H1 (cell line): ENCODE data around the gene PRR3.

Source experiments
- ASH2L ChIP-seq: fragments of 200-600, 300-600 bp; sonication (generic); IDR thresholded peaks from one replicate; pipeline ENCODE4 v1.7.1; 2017; ENCODE audit warnings: low read length
- CTCF ChIP-seq, 3 experiments: IDR thresholded peaks; 1 replicate in 2 of 3; 2 replicates in 1 of 3; pipeline versions ENCODE4 v1.5.1 to v1.6.1; 2011; ENCODE audit warnings: low read length in 3 of 3, mild to moderate bottlenecking in 3 of 3, inconsistent platforms in 2 of 3, low read depth in 1 of 3, moderate library complexity in 1 of 3; ENCODE audit not compliant: insufficient read depth in 1 of 3; ENCODE audit errors: control extremely low read depth in 1 of 3
- FOSL1 ChIP-seq: IDR thresholded peaks from 2 replicates; pipeline ENCODE4 v1.6.1; 2011; ENCODE audit warnings: mild to moderate bottlenecking, low read depth, low read length, moderate library complexity; ENCODE audit not compliant: insufficient read depth
- MAFK ChIP-seq: IDR thresholded peaks from 2 replicates; pipeline ENCODE4 v1.6.1; 2012; ENCODE audit warnings: low read depth, mild to moderate bottlenecking, improper control_type of control experiment, low read length
- POLR2A ChIP-seq, 2 experiments: IDR thresholded peaks; 1 replicate in 1 of 2; 2 replicates in 1 of 2; pipeline ENCODE4 v1.6.1; 2011; ENCODE audit warnings: low read depth in 2 of 2, low read length in 2 of 2, mild to moderate bottlenecking in 2 of 2; ENCODE audit errors: control extremely low read depth in 1 of 2
- SIN3A ChIP-seq, 2 experiments: IDR thresholded peaks in 1 of 2; conservative IDR thresholded peaks in 1 of 2; 2 replicates each; pipeline ENCODE4 v1.6.1; 2011 to 2012; ENCODE audit warnings: low read length in 2 of 2, improper control_type of control experiment in 1 of 2, low read depth in 1 of 2, mild to moderate bottlenecking in 1 of 2
- SIRT6 ChIP-seq: IDR thresholded peaks from one replicate; pipeline ENCODE4 v1.7.1; 2012; ENCODE audit warnings: low read length, inconsistent platforms
- SUZ12 ChIP-seq: fragments of 200-600 bp; sonication (generic); IDR thresholded peaks from 2 replicates; pipeline ENCODE4 v1.6.1; 2012; ENCODE audit warnings: mild to moderate bottlenecking, inconsistent platforms, low read length, moderate library complexity, mixed read lengths
- ZNF274 ChIP-seq: IDR thresholded peaks from 2 replicates; pipeline ENCODE4 v1.7.0; 2012; ENCODE audit warnings: low read length, borderline replicate concordance; ENCODE audit errors: extremely low read depth

- TF ChIP-seq CTCF (IDR thresholded peaks at IDR 0.05; ENCODE audit: control extremely low read depth in 1 of 3, insufficient read depth in 1 of 3, low read depth in 1 of 3, low read length in 3 of 3) (no peak), ZNF274 (no peak), FOSL1 (no peak), SIRT6 (no peak), SIN3A (conservative IDR thresholded peaks at IDR 0.05 in 1 of 2, IDR thresholded peaks at IDR 0.05 in 1 of 2; ENCODE audit: low read depth in 1 of 2, low read length in 2 of 2) (no peak), POLR2A (IDR thresholded peaks at IDR 0.05; ENCODE audit: control extremely low read depth in 1 of 2, low read depth in 2 of 2, low read length in 2 of 2) (no peak), SUZ12 (no peak), ASH2L (no peak), MAFK (no peak)
Measured at GRCh38 chr6:30507849-30508827, 49.0 kb upstream of the PRR3 start.
